Anterior cingulate cortex (tissue), 58 donors: ENCODE data around the gene BCKDHB.
A peak's percentile ranks its signal among the peaks of the same experiment; 100 is the strongest.

Experiments
- DNase-seq, 58 donors: peaks; one replicate each; lab custom pipeline; 2025; lab: John Stamatoyannopoulos, UW

The BCKDHB gene

GRCh38 chr6:80357674-80358073 lies 251.2 kb downstream of the BCKDHB start:
- no peak for DNase-seq

- no peak for DNase-seq
Observed at GRCh38 chr6:80363501-80364122, 257.1 kb downstream of the BCKDHB start.

- DNase-seq, result no peak
Observed at GRCh38 chr6:80364149-80364548, 257.7 kb downstream of the BCKDHB start.

GRCh38 chr6:80366051-80366450 lies 259.6 kb downstream of the BCKDHB start:
- DNase-seq, result no peak

GRCh38 chr6:80366714-80367113 lies 260.2 kb downstream of the BCKDHB start:
- peak in 6 of 58 donors; percentile 1 to 41 (median 2) for DNase-seq

GRCh38 chr6:80376411-80376810 lies 269.9 kb downstream of the BCKDHB start:
- no peak for DNase-seq

- DNase-seq, result no peak
Observed at GRCh38 chr6:80380566-80380965, 274.1 kb downstream of the BCKDHB start.

GRCh38 chr6:80382811-80383210 lies 276.3 kb downstream of the BCKDHB start:
- no peak for DNase-seq

- DNase-seq, result no peak
Observed at GRCh38 chr6:80388507-80388906, 282.0 kb downstream of the BCKDHB start.
